ENCODE data around the gene AKIRIN2.
A peak's percentile ranks its signal among the peaks of the same experiment; 100 is the strongest.

The AKIRIN2 gene

DNA sequence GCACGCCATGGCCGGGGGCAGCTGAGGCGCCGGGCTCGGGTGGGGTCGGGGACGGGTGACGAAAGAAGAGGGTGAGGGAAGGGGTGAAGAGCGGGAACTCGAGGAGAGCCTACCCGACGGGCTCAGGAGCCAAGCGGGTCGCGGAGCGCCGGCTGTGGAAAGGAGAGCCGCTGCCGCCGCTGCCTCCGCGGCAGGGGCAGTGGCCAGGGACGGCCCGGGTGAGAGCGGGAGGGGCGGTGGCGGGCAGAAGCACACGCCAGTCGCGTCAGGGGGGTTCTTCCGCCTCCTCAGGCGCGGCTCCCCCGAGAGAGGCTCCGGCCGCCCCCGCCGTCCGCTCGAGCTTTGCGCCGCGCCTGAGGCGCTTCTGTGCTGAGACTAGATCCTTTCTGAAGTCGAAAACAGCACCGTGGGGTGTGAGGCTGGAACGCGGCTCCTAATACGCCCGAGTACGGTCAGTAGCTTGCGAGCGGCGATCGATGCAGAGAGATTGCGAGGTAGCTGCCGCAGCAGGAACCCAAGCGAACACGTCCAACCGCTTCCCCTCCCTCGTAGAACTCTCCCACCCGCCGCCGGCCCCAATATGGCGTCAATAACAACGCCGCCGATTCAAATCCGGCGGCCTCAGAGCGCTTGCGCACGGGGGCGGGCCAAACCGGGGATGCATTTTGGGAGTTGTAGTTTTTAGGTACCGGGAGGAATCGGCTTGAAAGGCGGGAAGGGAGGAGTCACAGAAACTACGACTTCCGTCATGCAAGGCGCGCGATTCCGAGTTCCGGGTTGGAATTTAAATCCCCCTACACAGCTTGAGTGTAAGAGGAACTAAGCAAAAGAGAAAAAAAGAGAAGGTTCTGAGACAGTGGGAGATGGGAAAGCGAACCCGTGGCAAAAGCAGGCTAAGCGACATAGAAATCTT, at the start of gene AKIRIN2:
Gene AKIRIN2, minus strand, starts transcription at position 558 of the 913 bp plus-strand sequence. Its CDS starts 549 bp downstream, at position 9.
- DNase-seq (ENCODE audit: low read depth in 2 of 2), result peak; percentile 92 to 96

GRCh38 chr6:87747646-87748045, 45.6 kb upstream of the AKIRIN2 start:
- no peak for DNase-seq (ENCODE audit: low read depth in 2 of 2)

DNA sequence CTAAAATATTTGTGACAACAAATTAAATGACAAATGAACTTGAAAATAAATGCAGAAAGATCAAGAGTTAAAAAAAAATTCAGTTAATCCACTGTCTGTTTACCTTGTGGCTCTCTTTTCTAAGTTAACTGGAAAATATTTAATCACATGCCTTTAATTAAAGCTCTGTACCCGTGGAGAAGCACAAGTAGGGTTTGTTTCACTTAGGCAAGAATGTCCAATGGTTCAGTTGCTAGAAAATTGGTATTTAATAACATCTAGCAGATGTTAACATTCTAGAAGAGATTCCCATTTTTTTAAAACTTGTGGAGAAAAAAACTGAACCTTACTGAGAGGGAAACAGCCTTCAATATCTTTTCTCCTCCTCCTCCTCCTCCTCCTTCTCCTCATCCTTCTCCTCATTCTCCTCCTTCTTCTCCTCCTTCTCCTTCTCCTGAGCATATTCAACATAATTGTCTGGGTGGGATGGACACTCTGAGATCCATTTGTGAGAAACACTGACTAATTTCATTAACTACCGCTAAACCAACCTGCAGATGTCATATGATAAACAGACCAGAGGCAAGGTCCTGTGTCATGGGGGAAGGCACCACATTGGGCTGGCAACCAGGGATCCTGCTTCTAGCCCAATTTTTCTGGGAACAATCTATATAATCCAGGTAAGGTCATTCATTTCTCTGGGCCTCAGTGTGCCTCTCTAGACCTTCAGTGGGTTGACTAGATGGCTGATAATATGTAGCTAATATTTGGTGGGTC, 44.1 kb upstream of the AKIRIN2 start:
- no peak for DNase-seq (ENCODE audit: low read depth in 2 of 2)

DNA sequence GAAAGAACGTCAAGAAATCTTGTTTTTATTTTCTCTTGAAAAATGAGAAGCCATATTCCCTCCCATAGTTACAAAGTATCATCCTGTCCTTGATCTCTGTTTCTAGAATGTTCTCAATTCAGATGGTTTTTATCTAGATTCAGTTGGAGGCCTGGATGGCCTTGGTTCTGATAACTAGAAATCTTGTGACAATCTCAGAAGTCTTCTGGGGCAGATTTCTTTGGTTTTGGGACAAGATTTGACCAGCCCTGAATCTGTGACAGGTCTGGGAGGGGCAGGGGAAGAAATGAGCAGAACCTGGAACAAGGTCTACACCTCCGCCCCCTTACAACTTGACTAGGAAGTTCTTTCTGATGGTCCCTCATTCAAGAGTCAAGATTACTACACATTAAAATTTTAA, 41.4 kb upstream of the AKIRIN2 start:
- no peak for DNase-seq (ENCODE audit: low read depth in 2 of 2)

DNA sequence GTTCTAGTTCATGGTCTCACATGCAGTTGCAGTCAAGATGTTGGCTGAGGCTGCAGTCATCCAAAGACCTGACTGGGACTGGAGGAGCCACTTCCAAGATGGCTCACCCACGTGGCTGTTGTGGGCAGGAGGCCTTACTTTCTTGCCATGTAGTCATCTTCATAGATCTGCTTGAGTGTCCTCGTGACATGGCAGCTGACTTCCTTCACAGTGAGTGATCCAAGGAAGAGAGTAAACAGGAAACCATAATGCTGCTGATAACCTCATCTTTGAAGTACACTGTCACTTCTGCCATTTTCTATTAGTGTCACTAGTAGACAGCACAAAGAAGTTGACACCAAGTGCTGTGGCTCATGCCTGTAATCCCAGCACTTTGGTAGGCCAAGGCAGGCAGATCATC, 40.1 kb upstream of the AKIRIN2 start:
- no peak for DNase-seq (ENCODE audit: low read depth in 2 of 2)

GRCh38 chr6:87741001-87741650, 39.1 kb upstream of the AKIRIN2 start:
- DNase-seq (ENCODE audit: low read depth in 2 of 2), result no peak

DNA sequence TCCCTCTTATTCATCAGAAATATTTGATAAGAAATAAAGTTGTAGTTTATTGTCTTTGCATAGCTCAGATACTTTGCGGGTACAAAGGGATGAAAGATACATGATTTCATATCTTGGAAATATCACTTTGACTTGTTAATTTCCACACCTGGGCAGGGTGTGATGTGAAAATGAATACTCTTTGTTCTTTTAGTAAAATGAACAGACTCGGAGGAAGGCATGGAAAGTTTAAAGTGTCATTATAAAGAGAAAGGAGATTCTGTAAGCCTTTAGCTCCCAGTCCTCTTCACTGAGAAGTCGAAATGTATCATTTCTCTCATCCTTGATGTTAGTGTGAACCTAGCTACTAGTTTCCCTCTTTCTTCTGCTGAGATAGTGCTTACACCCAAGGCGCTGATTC, 36.7 kb upstream of the AKIRIN2 start:
- DNase-seq (ENCODE audit: low read depth in 2 of 2), result no peak

DNA sequence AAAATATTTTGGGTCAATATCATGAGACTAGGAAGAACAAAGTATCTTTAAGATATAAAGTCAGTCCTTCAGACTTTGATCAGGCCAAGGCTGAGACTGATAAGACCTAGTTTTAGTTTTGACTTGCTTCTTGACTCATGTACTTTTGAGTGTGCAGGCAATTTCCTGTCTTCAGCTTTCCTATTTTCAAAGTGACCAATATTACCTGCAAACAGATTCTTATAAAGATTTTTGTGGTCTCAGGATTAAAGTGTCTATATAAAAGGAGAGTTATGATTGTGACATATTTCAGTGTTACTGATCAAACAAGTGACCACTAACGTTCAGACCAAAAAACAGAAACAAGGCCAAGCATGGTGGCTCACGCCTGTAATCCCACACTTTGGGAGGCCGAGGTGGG, 36.0 kb upstream of the AKIRIN2 start:
- DNase-seq (ENCODE audit: low read depth in 2 of 2), result no peak

DNA sequence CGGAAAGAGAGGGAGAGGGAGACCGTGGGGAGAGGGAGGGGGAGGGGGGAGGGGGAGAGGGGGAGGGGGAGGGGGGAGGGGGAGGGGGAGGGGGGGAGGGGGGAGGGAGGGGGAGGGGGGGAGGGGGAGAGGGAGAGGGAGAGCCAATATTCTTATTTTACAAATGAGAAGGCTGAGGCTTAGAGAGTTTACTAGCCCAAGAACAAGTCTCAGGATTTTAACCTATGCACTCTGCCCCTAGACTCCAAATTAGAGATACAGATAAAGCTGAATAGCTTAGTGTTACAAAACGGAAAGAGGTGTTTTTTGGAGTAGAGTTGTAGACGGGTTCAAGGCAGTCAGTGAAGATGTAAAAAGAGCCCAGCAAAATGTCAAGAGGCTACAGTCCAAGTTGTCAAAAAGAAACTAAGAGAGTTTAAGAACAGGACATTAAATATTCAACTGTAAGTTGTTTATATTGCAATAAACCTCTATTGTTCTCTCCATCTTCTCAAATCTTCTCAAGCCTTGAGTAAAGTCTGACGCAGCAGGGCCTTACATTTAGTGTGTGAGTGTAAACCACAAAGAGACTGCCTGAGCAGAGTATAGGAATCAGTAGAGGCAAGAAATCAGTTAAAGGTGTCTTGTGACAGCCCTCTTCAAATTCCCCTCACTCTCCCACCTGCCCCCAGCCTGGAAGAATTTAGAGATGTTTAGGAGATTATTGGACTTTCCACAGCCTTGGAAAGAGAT, 34.9 kb upstream of the AKIRIN2 start:
- no peak for DNase-seq (ENCODE audit: low read depth in 2 of 2)

- no peak for DNase-seq (ENCODE audit: low read depth in 2 of 2)
These were observed 30.0 kb upstream of the AKIRIN2 start for GRCh38 chr6:87731818-87732661.

- DNase-seq (ENCODE audit: low read depth in 2 of 2), result no peak
These were observed 29.0 kb upstream of the AKIRIN2 start for GRCh38 chr6:87731080-87731479.

DNA sequence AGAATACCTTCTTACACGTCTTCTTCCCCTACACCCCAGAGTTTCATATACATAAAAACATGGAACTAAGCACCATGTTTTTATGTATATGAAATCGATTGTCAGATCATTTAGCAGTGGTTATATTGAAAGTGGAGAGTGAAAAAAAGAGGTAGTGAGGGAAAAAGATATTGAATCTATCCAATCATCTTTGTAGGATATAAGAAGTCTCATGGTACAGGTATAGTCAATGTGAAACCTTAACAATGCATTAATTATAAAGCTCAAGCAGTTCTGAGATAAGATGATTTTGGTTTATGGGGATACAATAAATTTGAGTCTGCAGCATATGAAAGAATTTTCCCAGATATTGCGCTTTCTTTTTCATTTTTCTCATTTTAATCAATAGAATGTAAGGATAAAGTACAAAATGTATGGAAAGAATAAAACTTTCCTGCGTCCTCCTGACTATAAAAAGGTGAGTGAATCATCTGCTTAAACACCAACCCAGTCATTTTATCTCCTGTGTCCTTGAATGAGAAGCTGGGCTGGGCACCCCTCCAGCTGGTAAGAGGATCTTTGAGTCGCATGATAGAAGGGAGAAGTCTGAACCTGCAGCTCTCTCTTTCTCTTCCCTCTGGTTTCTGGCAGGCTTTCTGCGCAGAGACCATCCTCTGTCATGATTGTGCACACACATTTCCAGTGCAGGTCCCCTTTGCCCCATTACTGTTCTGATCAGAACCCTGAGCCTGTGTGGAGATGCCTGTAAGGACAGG, 28.1 kb upstream of the AKIRIN2 start:
- DNase-seq (ENCODE audit: low read depth in 2 of 2), result no peak

GRCh38 chr6:87728706-87729105, 26.7 kb upstream of the AKIRIN2 start:
- DNase-seq (ENCODE audit: low read depth in 2 of 2), result no peak

GRCh38 chr6:87724983-87725811, 23.2 kb upstream of the AKIRIN2 start:
- no peak for DNase-seq (ENCODE audit: low read depth in 2 of 2)

- no peak for DNase-seq (ENCODE audit: low read depth in 2 of 2)
These were observed 21.4 kb upstream of the AKIRIN2 start for GRCh38 chr6:87723170-87724078.

GRCh38 chr6:87722540-87723169, 20.6 kb upstream of the AKIRIN2 start:
- DNase-seq (ENCODE audit: low read depth in 2 of 2), result no peak

DNA sequence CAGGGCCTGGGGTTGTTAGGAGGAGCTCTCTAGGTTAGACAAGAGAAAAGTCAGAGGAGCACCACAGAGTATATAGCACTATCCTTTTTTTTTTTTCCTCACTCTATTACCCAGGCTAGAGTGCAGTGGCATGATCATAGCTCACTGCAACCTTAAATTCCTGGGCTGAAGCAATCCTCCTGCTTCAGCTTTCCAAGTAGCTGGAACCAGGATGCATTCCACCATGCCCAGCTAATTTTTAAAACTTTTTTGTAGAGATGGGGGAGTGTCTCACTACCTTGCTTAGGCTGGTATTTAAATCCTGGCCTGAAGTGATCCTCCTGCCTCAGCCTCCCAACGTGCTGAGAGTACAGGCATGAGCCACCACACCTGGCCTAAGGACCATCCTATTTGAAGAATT, 19.3 kb upstream of the AKIRIN2 start:
- no peak for DNase-seq (ENCODE audit: low read depth in 2 of 2)

Data from stimulated activated CD8-positive, alpha-beta memory T cell treated with anti-CD3 and anti-CD28 coated beads, Interleukin-7, amount 100 ng/mL, for 4 hours (primary cell).